Measurements from ENCODE around the gene NACA.

Gene NACA

GRCh38 chr12:56718636-56719035 lies 6.5 kb downstream of the NACA start:
- Histone ChIP-seq H2AFZ (ENCODE audit: low read depth, low read length, severe bottlenecking) (no peak overlapping the region), H4K20me1 (ENCODE audit: low read depth, low read length) (peaks cover 65% of the 10 kb centered on the region), H3K27me3 (ENCODE audit: low read length) (no peaks in the 10 kb centered on the region), H3K27ac (ENCODE audit: low read depth, low read length) (peak overlapping the region; percentile 32), H3K4me3 (ENCODE audit: insufficient read depth, low read length, poor library complexity, severe bottlenecking) (no peak overlapping the region), H3K9ac (ENCODE audit: low read length) (no peak overlapping the region), H3K4me2 (ENCODE audit: low read depth, low read length, poor library complexity, severe bottlenecking) (no peak overlapping the region), H3K9me2 (replicated peaks; ENCODE audit: insufficient read depth, low read length) (no peaks in the 10 kb centered on the region), H3K36me3 (ENCODE audit: low read length) (peaks cover 31% of the 10 kb centered on the region), H3K9me3 (ENCODE audit: insufficient read depth, low read length) (no peaks in the 10 kb centered on the region), H3F3A (ENCODE audit: insufficient read depth) (peaks cover 39% of the 10 kb centered on the region), H3K79me2 (ENCODE audit: insufficient read depth, low read length) (peaks cover 78% of the 10 kb centered on the region)
- TF ChIP-seq CTCF (IDR thresholded peaks at IDR 0.05; ENCODE audit: insufficient read depth, low read length, poor library complexity, severe bottlenecking) (no peak), EZH2phosphoT487 (conservative IDR thresholded peaks at IDR 0.05; ENCODE audit: low read length) (no peak)

GRCh38 chr12:56718149-56718548 lies 7.0 kb downstream of the NACA start:
- H3K79me2 ChIP-seq (ENCODE audit: insufficient read depth, low read length): peaks cover 73% of the 10 kb centered on the region
- no peak overlapping the region for H3K4me3 ChIP-seq (ENCODE audit: insufficient read depth, low read length, poor library complexity, severe bottlenecking)
- H3F3A ChIP-seq (ENCODE audit: insufficient read depth): peaks cover 40% of the 10 kb centered on the region
- no peaks in the 10 kb centered on the region for H3K9me2 ChIP-seq (replicated peaks; ENCODE audit: insufficient read depth, low read length)
- H3K9me3 ChIP-seq (ENCODE audit: insufficient read depth, low read length): no peaks in the 10 kb centered on the region
- no peak overlapping the region for H3K4me2 ChIP-seq (ENCODE audit: low read depth, low read length, poor library complexity, severe bottlenecking)
- no peak overlapping the region for H2AFZ ChIP-seq (ENCODE audit: low read depth, low read length, severe bottlenecking)
- peaks cover 32% of the 10 kb centered on the region for H3K36me3 ChIP-seq (ENCODE audit: low read length)
- H3K27me3 ChIP-seq (ENCODE audit: low read length): no peaks in the 10 kb centered on the region
- TF ChIP-seq EZH2phosphoT487 (conservative IDR thresholded peaks at IDR 0.05; ENCODE audit: low read length) (no peak), CTCF (IDR thresholded peaks at IDR 0.05; ENCODE audit: insufficient read depth, low read length, poor library complexity, severe bottlenecking) (no peak)
- H3K27ac ChIP-seq (ENCODE audit: low read depth, low read length): peak overlapping the region; percentile 32
- H4K20me1 ChIP-seq (ENCODE audit: low read depth, low read length): peaks cover 61% of the 10 kb centered on the region
- H3K9ac ChIP-seq (ENCODE audit: low read length): no peak overlapping the region

- Histone ChIP-seq H3K4me3 (ENCODE audit: insufficient read depth, low read length, poor library complexity, severe bottlenecking) (no peak overlapping the region), H3K36me3 (ENCODE audit: low read length) (peaks cover 34% of the 10 kb centered on the region), H3K9ac (ENCODE audit: low read length) (no peak overlapping the region), H3F3A (ENCODE audit: insufficient read depth) (peaks cover 45% of the 10 kb centered on the region), H3K79me2 (ENCODE audit: insufficient read depth, low read length) (peaks cover 64% of the 10 kb centered on the region), H3K9me3 (ENCODE audit: insufficient read depth, low read length) (no peaks in the 10 kb centered on the region), H3K9me2 (replicated peaks; ENCODE audit: insufficient read depth, low read length) (no peaks in the 10 kb centered on the region), H4K20me1 (ENCODE audit: low read depth, low read length) (peaks cover 55% of the 10 kb centered on the region), H2AFZ (ENCODE audit: low read depth, low read length, severe bottlenecking) (no peak overlapping the region), H3K27me3 (ENCODE audit: low read length) (no peaks in the 10 kb centered on the region), H3K4me2 (ENCODE audit: low read depth, low read length, poor library complexity, severe bottlenecking) (no peak overlapping the region), H3K27ac (ENCODE audit: low read depth, low read length) (peak overlapping the region; percentile 46)
- no peak for TF ChIP-seq CTCF (IDR thresholded peaks at IDR 0.05; ENCODE audit: insufficient read depth, low read length, poor library complexity, severe bottlenecking)
- no peak for TF ChIP-seq EZH2phosphoT487 (conservative IDR thresholded peaks at IDR 0.05; ENCODE audit: low read length)
Observed at GRCh38 chr12:56716933-56717880, 7.9 kb downstream of the NACA start.

Data from SU-DHL-6 (cell line).